GM18499 (cell line): Measurements from ENCODE around the gene CDH24.
A peak's percentile ranks its signal among the peaks of the same experiment; 100 is the strongest.
"Not testable (repeated sequence)": the region's sequence is repeated elsewhere in the genome, so short reads cannot be mapped to it uniquely, and the experiment has no call there.

Experiments
- ATAC-seq: cut with Tn5 transposase; IDR thresholded peaks from one replicate; pipeline ENCODE4 v1.9.1; 2021; ENCODE audit warnings: moderate number of reproducible peaks; ENCODE audit not compliant: insufficient read depth, unreplicated experiment

The CDH24 gene

DNA sequence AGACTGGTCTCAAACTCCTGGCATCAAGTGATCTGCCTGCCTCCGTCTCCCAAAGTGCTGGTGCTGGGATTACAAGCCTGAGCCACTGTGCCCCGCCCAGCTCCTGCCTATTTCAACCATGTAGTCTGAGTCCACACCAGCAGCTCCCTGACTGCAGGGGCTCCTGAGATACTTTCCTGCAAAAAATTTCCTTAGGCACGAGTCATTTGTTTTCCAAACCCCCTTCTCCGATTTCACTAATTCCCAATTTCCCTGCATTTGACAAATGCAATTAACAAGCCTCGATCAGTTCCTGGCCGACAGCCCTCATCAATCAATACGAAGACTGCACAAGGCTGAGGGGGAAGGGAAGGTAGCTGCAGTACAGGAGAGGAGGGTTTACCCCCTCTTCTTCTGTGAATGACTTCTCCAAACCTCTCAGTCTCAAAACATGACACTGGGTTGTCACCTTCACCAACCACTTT, 32.7 kb downstream of the CDH24 start:
- no peak for ATAC-seq

DNA sequence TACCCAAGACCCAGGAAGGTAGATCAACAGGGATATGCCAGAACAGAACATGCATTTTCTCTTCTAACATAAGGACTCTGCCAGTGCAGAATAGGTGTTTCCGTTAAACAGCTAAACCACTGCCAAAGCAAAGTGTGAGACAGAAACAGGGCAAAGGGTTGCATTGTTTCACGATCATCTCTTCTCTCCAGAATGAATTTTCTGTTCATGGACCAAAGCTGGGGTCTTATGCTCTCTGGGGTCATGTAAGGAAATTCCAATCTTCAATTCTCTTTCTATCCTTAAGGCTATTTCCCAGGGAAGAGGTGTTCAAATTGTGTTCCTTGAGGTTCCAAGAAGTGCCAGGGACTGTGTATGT, 33.5 kb downstream of the CDH24 start:
- ATAC-seq, result no peak

DNA sequence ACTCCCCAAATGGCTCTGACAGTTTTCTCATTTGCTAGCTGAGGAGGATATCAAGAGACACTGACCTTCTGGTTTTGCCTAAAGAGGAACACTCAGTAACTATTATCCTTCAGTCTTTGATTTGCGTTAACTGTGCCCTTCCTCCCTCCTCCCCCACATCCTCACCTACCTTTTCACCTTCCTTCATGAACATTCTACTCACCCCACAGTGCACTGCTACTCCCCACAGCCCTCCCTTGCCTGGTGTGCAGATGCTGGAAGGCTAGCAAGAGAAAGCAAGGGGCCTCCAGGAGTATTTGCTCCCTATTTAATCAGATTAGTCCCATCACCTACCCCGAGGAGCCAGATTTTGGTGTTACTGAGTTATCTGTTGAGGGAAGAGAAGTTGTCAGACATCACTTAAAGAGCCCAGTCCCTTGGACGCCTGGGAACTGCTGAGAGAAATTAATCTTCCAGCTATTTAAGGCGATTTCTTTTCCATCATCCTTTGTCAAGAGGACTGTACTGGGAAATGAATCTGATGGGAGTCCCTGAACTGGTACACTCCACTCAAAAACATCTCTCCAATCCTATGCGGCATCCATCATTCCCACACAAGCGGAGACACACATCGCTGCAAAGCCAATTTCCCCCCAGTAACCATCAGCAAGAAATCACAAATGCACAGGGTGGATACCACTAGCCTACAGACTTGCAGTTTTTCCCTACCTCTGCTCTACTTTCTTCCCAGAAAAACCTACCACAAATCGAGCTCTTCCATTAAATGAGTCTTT, 34.1 kb downstream of the CDH24 start:
- ATAC-seq, result no peak

DNA sequence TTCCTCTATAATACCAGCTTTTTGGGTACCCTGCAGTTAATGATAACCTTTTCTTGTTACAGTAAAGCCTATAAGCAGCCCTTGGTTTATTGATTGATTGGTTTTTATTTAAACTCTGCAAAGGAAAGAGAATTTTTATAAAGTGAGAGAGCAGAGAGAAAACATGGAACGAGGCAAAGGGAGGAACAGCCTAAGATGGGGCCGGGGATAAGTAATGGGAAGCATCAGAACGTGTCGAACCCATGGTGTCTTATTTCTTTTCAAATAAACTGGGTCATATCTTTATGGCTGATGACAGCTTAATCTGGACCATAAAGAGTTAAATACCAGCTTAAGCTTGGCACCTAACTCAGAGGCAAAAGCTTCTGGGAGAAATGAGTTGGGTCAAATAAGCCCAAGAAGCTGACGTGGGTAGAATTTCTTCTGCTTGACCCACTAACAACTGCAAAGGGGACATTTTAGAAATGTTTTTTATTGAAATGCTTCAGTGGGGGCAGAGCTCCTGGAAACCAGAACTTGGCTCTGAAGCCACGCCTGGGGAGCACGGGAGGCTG, 35.4 kb downstream of the CDH24 start:
- ATAC-seq, result no peak

DNA sequence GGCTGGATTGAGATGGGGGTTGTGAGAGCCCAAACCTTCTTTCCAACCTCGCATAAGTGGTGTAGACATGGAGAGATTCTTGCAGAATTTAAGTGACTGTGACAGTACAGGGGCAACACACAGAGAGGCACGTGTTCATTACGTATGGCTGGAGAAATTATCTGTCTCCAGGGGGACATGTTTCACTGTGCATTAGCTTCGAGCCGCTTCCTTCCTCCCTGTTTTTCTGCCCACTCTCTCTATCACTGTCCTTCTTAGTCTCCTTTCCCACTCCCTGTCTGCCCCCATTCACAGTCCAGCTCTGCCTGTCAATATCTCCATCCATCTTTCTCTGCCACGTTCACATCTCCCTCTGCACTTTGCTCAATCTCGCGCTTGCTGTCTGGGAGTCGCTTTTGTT, 35.9 kb downstream of the CDH24 start:
- no peak for ATAC-seq

DNA sequence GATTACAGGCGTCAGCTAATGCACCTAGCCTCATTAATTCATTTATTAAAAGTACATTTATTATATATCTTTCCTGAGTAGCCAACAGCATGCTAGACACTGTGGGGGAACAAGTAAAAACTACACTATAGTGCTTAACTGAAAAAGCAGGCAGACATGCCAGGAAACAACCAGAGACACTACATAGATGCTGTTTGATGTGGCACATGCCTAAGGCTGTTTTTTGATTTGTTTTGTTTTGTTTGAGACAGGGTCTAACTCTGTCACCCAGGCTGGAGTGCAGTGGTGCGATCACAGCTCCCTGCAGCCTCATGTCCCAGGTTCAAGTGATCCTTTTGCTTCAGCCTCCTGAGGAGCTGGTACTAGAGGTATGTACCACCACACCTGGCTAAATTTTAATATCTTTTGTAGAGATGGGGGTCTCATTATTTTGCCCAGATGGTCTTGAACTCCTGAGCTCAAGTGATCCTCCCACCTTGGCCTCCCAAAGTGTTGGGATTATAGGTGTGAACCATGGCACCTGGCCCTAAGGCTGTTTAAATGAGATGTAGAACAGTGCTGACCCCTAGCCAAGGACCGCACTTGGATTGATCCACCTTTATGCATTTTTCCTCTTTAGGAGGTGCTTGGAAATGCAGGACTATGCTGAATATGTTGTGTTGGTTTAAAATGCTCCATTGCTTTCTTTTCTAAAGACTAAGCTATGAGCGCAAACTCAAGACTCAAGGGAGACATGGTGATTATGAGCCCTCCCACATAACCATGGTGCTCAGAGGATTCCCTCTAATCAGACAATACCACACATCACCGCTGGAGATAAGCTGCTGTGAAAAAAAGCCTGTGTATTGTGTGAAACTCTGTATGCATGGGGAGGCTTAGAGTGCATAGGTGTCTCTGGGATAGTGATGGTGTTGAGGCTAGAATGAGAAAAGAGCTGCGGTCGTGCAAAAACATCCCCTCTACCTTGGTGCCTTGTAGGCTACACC, 36.9 kb downstream of the CDH24 start:
- ATAC-seq, result no peak

DNA sequence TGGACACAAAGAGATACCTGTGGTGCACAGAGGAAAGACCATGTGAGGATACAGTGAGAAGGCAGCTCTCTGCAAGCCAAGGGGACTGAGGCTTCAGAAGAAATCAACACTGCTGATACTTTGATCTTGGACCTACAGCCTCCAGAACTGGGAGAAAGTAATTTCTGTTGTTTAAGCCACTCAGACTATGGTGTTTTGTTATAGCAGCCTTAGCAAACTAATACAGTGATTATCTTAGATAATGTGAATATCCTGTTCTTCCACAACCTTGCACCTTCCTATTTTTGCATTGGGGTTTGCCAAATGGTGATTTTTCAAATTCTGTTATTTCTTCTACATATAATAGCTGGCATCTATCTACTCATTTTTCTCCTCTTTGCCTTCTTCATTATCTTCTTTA, 39.2 kb downstream of the CDH24 start:
- ATAC-seq, result no peak

DNA sequence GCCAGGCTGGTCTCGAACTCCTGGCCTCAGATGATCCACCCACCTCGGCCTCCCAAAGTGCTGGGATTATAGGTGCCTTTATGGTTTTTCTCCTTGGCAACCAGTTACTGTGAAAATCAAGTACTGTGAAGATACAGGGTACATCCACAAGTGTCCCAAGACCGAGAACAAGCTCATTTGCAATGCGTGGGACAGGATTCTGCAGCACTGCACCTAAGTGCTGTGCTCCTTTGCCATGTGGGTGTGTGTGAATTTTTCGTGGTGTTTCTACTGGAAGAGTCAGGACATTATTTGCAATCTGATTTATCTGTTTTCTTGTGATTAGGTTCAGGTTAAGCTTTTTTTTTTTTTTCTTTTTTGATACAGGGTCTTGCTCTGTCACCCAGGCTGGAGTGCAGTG, 40.2 kb downstream of the CDH24 start:
- no peak for ATAC-seq

DNA sequence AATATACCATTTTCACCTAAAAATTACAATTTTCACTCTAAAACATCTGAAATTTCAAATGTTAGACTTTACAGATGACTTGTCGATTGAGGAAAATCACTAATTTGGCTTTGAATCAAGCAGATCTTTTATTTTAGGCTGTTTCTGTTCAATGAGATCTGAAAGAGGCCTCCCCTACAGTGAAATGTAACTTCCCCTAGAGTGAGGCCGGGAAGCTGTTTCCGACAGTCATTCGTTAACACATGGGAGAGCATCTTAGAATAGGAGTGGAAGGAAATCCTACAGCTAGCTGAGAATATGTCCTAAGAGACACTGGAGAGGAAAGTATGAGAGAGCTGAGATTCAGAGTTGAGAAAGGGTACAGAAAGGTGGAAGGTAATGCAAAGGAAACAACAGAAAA, 41.7 kb downstream of the CDH24 start:
- no peak for ATAC-seq

DNA sequence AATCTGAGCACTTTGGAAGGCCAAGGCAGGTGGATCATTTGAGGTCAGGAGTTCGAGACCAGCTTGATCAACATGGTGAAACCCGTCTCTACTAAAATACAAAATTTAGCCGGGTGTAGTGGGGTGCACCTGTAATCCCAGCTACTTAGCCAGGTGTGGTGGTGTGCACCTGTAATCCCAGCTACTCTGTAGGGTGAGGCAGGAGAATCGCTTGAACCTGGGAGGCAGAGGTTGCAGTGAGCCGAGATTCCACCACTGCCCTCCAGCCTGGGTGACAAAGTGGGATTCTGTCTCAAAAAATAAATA, 43.6 kb downstream of the CDH24 start:
- ATAC-seq, result not testable (repeated sequence)

DNA sequence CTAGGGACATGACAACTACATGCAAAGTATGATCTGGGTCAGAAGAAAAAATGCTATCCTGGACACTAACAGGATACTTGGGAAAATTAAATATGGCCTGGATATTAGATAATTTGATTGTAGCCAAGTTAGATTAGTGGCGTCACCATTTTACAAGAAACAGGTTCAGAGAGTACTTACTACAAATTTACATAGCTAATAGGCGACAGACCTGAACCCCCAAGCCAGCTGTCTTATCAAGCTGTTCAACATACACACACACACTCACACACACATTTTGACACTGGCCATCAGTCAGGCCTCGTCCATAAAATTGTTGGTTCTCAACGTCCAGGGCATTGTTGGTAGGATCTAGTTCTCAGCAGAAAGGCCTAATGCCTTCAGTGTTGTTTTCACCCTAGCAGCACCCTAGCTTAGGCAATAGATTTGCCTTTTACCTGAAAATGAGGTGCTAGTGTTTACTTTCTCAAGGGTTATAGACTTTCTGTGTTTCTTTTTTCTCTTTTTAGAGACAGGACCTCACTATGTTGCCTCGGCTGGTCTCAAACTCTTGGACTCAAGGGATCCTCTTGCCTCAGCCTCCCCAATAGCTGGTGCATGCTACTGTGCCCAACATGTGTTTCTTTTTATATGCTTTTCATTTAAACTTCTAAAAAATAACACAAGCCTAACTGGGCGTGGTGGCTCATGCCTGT, 44.1 kb downstream of the CDH24 start:
- ATAC-seq, result no peak

DNA sequence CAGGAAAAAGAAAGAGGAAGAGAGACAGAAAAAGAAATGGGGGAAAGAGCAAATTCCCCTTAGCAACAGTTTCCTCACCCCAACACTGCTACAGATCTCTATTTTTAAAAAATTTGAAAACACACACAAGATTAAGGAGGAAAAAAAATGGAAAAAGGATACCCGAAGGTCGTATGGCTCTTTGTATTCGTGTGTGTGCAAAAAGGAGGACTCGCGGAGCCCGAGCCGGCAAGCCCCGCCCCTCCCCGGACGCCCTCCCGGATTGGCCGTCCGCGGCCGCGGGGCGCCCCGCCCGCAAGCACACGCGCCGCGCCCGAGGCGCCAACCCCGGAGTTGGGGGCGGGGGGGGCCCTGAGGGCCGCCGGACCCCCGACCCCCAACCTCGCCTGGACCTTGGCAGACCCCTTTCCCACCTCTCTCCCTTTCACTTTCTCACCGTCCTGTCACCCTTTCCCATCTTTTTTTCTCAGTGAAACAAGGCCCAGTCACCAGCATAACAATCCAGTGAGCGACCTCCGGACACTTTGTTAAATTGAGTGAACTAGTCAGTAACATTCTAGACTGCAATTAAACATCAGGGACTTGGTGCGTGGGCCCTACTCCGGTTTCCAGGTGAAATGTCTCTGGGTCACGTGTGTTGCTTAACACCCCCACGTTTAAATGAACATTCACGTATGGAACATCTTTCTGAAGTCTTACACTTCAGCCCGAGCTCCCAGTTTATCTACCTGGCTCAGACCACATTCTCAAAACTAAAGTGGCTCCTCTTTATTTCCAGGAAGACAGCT, 47.2 kb downstream of the CDH24 start, which contains the start of gene C14orf93:
TSS of gene C14orf93 (minus strand) at position 205 of the 788 bp plus-strand sequence. CDS start 11,120 bp downstream, outside the sequence.
- ATAC-seq, result no peak

DNA sequence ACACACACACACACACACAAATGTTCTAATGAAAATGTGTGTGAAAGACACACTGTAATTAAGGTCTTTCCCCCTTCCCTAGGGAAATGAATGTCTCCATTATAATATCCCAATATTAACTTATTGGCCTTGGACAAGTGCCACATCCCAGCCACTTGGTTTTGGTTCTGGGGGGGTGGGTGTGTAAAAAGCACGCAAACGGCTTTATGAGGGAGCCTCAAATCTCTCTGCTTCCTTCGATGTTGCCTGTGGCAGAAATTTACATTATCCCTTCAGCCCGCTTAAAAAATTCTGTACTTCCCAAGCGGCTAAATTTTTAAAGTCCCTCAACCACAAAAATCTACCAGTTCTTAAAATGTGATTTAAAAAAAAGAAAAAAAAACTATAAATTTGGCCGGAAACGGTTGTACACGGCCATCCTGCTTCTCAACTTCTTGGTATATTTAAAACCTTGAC, 47.8 kb downstream of the CDH24 start:
- ATAC-seq, result no peak

DNA sequence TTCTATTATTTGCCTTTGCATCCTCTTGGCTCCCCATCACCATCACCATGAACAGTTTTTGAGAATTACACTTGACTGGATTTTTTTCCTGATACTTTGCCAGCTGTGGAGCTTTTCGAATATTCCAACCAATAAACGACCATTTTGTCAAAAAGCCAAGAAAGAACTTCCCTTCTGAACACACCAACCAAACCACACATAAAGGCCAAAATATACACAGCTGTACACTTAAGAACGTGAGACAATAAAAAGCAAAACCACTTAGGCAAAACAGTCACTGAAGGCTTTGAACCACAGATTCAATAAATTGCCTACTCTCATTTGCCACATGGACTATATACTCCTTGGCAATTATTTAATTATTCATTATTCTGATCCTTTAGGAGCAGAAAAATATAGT, 48.5 kb downstream of the CDH24 start:
- ATAC-seq, result no peak

DNA sequence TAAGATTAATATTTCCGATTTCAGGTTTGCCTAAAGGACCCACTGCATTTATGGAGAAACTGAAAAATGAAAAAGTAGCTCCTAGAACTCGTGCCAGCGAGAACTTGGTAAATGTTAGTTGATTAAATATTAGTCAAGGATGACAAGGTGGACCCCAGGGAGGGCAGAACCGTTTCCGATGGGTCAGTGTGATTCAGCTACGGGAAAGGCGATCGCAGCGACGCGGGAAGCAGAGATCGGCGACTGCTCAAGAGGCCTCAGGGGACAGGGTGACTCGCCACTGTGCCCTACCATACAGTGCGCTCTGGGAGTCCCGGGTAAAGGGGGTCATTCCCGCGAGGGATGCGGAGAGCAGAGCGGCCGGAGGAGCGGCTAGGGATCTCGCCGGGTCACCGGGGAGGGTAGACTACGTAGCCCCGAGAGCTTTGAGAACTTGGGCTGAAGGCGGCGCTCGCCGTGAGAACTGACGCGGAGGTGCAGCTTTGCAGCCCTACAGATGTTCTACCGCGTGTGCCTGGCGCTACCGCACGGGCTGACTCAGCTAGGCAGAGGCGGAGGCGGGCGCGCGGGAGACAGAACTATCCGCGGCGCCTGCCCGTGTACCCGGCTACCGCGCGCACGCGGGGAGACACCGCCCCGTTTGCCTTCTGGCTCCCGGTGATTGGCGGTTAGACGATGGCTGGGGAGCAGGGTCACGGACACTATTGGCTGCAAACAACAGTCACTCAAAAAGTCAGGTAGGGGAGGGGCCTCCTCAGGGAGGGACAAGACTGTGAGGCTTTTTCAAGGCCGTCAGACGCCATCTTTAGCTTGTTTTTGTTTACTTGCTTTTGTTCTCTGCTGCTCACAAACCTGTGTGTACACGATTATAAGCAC, 50.5 kb downstream of the CDH24 start:
- ATAC-seq, result peak; percentile 67

DNA sequence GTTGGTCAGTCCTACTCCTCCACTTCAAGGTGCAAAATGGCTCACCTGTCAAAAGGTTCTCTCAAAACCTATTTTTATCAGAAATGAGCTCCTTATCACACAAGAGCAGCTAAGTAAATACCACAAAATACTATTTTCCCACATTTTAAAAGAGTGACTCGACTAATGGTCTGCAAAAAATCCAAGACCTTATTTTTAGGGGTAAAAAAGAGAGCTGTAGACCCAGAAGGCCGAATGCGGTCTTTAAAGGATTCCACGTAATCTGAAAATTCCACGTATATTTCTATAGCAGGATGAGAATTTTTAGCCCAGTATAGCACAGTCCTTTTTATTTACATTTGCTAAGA, 51.2 kb downstream of the CDH24 start:
- ATAC-seq, result no peak

DNA sequence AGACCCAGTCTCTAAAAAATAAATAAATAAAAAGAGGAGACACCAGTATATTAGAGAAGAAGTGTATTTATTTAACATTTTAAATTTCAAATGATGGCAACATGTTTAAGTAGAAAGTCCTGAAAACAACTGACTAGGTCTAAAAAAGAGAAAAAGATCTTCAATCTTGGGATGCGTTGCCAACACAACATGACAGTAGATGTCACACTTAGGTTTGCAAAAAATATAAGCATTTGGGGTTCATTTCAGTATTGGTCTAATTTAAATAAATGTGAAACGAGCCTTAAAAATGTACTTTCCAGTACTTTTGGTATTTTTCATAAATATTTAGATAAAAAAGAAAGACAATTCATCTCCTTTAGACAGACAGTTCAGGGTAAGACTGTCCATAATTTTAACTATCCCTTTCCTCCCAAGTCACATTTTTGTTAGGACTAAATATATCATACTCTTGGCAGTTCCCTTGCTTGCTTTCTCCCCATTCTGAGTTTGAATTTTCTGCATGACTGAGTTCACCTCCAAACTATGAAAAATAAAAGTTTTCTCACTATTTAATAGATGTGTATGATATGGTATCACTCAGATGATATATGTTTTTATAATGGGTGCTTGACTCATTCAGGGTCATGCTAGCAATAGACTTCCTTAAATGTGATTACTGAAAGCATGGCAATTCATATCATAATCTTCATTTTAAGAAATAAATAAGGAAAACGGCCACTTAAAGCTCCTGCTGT, 51.7 kb downstream of the CDH24 start:
- ATAC-seq, result no peak

DNA sequence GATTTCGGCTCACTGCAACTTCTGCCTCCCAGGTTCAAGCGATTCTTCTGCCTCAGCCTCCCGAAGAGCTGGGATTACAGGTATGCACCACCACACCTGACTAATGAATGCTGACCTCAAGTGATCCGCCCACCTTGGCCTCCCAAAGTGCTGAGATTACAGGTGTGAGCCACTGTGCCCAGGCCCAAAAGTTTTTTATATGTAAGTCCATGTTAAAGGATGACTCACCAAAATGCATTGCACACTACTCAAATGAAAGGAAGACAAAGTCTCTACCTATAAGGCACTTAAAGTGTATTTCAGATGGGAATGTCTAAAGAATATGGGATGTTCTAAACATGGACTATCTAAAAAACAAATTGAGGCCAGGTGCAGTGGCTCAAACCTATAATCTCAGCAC, 53.0 kb downstream of the CDH24 start:
- ATAC-seq, result not testable (repeated sequence)
